ENCODE data around the gene PRKD2. TPM values are rescaled to one million over a fixed set of nuclear protein-coding genes. Genes with fewer than 3 reads are reported as not detected.
"Not testable (repeated sequence)": the region's sequence is repeated elsewhere in the genome, so short reads cannot be mapped to it uniquely, and the experiment has no call there.

The PRKD2 gene
- total RNA-seq = 10 to 100 TPM; 82.3 to 100.0 TPM

DNA sequence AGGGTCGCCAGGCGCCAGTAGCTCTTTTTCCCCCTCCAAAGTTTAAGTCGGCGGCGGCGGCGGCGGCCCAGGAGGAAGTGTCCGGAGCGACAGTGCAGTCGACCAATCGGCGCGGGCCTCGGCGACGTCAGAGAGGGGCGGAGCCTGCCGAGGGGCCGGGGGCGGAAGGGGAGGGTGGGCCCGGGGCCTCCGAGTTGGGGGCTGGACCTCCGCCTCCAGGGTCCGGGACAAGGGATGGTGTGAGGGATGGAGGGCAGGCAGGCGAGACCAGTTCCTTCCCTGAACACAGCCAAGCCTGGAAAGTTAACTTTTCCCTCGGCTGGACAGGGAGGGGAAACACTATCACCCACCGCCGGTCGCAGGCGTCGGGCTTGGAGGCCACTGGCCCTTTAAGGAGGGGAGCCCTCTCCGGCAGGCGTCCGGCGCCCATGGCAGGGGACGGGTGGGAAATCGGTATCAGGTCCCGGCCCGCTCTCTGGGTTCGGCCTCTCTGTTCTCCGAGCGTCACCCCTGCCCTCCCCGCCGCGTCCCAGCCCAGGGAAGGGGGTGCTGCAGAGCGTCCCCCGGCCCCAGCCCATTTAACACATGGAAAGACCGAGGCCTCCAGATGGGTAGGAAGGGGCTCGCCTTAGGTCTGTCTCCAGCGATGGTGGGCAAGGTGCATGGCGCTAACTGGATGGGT, at the start of gene PRKD2:
PRKD2 (minus strand) TSS at position 81 of the 682 bp plus-strand sequence. CDS start 744 bp downstream, outside the sequence.
- H3K9me3 Mint-ChIP-seq = no peaks in the 10 kb centered on the region
- peak; percentile 92 for DNase-seq (ENCODE audit: low spot score)
- peak within 1 kb of the TSS; percentile 89 to 98 for H3K27ac Mint-ChIP-seq
- peaks cover 49 to 55% of the 10 kb centered on the region in 2 donors for H3K4me1 Mint-ChIP-seq (ENCODE audit: low read depth in 2 of 2)
- peak within 1 kb of the TSS; percentile 95 for H3K4me3 Mint-ChIP-seq
- H3K36me3 Mint-ChIP-seq = no peaks in the 10 kb centered on the region
- ATAC-seq = peak; percentile 81 to 90
- no peaks in the 10 kb centered on the region for H3K27me3 Mint-ChIP-seq

DNA sequence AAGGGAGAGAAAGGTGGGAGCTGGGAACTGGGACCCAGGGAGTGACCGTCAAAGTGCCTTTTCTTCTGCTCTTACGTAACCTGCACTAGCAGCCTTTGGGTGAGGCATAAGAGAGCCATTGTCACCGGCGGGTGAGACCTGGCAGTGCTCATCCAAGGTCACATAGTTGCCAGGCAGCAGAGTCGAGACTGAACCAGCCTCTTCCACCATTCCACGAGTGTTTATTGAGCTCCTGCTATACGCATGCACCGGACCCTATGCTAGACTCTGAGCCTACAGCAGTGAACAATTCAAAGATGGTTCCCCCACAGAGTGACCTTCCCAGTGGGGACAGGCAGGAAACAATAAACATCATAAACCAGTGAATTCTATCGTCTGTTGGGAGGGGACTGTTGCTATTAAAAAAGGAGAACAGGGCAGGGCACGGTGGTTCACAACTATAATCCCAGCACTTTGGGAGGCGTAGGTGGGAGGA, 47.9 kb upstream of the PRKD2 start:
- Mint-ChIP-seq H3K27me3 (no peaks in the 10 kb centered on the region), H3K4me1 (ENCODE audit: low read depth in 2 of 2) (peaks cover 4 to 6% of the 10 kb centered on the region in 2 donors), H3K27ac (no peak overlapping the region), H3K36me3 (no peaks in the 10 kb centered on the region), H3K4me3 (no peak overlapping the region), H3K9me3 (no peaks in the 10 kb centered on the region)
- no peak for DNase-seq (ENCODE audit: low spot score)
- ATAC-seq = no peak

DNA sequence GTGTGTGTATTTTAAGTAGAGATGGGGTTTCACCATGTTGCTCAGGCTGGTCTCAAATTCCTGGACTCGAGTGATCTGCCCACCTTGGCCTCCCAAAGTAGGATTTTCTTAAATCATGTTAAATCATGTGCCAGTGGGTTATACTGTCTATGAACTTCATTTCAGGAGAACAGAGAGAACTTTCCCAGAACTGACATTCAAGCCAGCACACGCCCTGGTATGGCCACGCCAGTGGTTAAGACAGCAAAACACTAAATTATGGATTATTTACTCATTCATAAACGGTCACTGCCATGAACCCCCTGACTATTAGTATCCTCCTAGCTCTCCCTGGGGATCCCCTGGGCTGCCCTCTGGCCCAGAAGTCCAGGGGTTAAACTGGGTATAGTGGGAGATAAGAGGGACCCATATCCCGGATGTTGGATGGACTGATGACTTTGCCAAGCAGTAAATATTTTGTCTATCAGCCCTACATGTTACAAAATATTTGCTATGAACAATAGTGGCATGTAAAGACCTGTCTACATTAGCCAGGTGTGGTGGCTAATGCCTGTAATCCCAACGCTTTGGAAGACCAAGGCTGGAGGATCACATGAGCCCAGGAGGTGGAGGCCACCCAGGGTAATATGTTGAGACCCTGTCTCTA, 45.5 kb upstream of the PRKD2 start:
- no peaks in the 10 kb centered on the region for H3K27me3 Mint-ChIP-seq

DNA sequence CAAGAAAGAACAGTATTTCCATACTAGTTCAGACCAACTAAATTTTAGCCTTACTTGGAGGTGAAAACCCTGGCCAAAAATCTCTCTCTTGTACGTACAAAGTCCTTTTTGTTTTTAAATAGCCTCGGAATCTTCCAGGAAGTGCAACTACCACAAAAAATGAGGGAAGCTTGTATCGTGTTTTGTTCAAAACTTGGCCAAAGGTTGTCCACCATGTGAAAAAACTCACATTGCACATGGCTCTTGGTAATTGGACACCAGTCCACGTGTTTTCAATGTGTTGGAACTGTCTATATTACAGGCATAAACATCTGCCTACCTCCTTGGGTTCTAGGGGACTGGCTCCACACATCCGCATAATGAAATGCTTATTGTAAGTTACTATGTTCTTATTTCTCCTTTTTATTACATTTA, 44.5 kb upstream of the PRKD2 start:
- Mint-ChIP-seq H3K27ac (no peak overlapping the region), H3K4me3 (no peak overlapping the region), H3K27me3 (no peaks in the 10 kb centered on the region), H3K36me3 (no peaks in the 10 kb centered on the region), H3K9me3 (no peaks in the 10 kb centered on the region), H3K4me1 (ENCODE audit: low read depth in 2 of 2) (peaks cover under 1 to 8% of the 10 kb centered on the region in 2 donors)
- ATAC-seq = no peak
- DNase-seq (ENCODE audit: low spot score) = no peak

More for the DNA sequence above, 45.5 kb upstream of the PRKD2 start:
- no peak for DNase-seq (ENCODE audit: low spot score)
- H3K27ac Mint-ChIP-seq = no peak overlapping the region
- ATAC-seq = no peak
- no peaks in the 10 kb centered on the region for H3K36me3 Mint-ChIP-seq
- H3K4me1 Mint-ChIP-seq (ENCODE audit: low read depth in 2 of 2) = peaks cover 6 to 7% of the 10 kb centered on the region in 2 donors
- H3K9me3 Mint-ChIP-seq = no peaks in the 10 kb centered on the region
- H3K4me3 Mint-ChIP-seq = no peak overlapping the region

DNA sequence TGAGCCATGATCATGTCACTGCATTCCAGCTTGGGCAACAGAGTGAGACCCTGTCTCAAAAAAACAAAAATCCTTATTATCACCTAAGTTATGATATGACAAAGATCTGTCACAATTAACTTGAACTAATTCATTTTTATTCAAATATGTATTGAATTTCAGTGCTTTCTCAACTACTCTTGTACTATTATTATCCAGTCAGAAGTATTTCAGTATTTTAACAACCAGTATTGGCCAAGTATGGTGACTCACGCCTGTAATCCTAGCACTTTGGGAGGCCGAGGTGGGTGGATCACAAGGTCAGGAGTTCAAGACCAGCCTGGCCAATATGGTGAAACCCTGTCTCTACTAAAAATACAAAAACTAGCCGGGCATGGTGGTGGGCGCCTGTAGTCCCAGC, 44.0 kb upstream of the PRKD2 start:
- peaks cover 0 to 10% of the 10 kb centered on the region in 2 donors for H3K4me1 Mint-ChIP-seq (ENCODE audit: low read depth in 2 of 2)
- H3K9me3 Mint-ChIP-seq; H3K36me3 Mint-ChIP-seq; DNase-seq (ENCODE audit: low spot score); ATAC-seq; H3K4me3 Mint-ChIP-seq; H3K27ac Mint-ChIP-seq; H3K27me3 Mint-ChIP-seq: not testable (repeated sequence)

DNA sequence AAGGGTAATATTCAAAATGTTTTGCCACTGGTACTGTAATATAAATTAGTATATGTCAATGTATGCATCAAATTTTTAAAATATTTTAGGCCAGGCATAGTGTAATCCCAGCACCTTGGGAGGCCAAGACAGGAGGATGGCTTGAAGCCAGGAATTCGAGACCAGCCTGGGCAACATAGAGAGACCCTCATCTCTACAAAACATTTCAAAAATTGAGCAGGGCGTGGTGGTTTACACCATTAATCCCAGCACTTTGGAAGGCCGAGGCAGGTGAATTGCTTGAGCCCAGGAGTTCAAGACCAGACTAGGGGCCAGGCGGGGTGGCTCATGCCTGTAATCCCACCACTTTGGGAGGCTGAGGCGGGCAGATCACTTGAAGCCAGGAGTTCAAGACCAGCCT, 43.4 kb upstream of the PRKD2 start:
- ATAC-seq = no peak
- Mint-ChIP-seq H3K27ac (no peak overlapping the region), H3K4me1 (ENCODE audit: low read depth in 2 of 2) (peaks cover 0 to 10% of the 10 kb centered on the region in 2 donors), H3K9me3 (no peaks in the 10 kb centered on the region), H3K27me3 (no peaks in the 10 kb centered on the region), H3K4me3 (no peak overlapping the region), H3K36me3 (no peaks in the 10 kb centered on the region)
- peak; percentile 8 for DNase-seq (ENCODE audit: low spot score)

DNA sequence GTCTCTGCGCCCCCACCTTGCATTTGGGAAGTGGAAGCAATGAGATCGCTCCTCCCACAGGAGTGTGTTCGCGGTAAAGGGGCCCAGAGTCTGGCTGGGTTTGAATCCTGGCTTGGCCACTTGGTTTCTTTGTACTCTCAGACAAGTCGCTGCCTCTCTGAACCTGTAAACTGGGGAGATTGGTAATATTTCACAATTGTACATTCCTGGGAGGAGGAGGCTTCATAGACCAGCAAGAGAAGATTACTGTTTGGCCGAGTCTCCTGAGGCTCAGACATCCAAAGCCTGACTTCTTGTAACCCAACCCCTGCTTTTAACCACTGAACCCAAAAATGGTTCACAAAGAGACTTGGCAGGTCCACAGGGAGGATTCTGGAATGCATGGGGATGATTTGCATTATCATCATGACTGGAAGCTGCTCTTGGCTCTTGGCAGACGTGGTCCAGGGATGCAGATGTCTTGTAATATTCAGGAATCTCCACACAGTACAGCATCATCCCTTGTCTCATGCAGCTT, 43.0 kb upstream of the PRKD2 start:
- ATAC-seq (no peak), DNase-seq (ENCODE audit: low spot score) (peak; percentile 16)
- no peaks in the 10 kb centered on the region for H3K9me3 Mint-ChIP-seq
- no peaks in the 10 kb centered on the region for H3K27me3 Mint-ChIP-seq
- H3K27ac Mint-ChIP-seq = no peak overlapping the region
- no peak overlapping the region for H3K4me3 Mint-ChIP-seq
- peaks cover 0 to 10% of the 10 kb centered on the region in 2 donors for H3K4me1 Mint-ChIP-seq (ENCODE audit: low read depth in 2 of 2)
- no peaks in the 10 kb centered on the region for H3K36me3 Mint-ChIP-seq

DNA sequence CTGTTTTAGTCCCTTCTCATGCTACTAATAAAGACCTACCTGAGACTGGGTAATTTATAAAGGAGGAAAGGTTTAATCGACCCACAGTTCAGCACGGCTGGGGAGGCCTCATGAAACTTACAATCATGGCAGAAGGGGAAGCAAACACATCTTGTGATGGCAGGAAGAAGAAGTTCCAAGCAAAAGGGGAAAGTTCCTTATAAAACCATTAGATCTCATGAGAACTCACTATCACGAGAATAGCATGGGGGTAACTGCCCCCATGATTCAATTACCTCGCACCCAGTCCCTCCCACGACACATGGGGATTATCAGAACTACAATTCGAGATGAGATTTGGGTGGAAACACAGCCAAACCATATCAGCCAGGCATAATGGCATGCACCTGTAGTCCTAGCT, 42.3 kb upstream of the PRKD2 start:
- no peak overlapping the region for H3K27ac Mint-ChIP-seq
- ATAC-seq (no peak), DNase-seq (ENCODE audit: low spot score) (peak; percentile 5)
- no peaks in the 10 kb centered on the region for H3K9me3 Mint-ChIP-seq
- peaks cover 0 to 10% of the 10 kb centered on the region in 2 donors for H3K4me1 Mint-ChIP-seq (ENCODE audit: low read depth in 2 of 2)
- no peaks in the 10 kb centered on the region for H3K27me3 Mint-ChIP-seq
- H3K4me3 Mint-ChIP-seq = no peak overlapping the region
- H3K36me3 Mint-ChIP-seq = no peaks in the 10 kb centered on the region

DNA sequence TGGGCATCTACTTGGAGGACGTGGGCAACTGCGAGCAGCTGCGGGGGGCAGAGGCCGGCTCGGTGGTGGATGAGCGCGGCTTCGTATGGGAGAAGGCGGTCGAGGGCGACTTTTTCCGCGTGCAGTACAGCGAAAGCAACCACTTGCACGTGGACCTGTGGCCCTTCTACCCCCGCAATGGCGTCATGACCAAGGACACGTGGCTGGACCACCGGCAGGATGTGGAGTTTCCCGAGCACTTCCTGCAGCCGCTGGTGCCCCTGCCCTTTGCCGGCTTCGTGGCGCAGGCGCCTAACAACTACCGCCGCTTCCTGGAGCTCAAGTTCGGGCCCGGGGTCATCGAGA, 39.6 kb upstream of the PRKD2 start:
- Mint-ChIP-seq H3K27ac (peak overlapping the region in 1 of 2 donors; percentile 45), H3K36me3 (no peaks in the 10 kb centered on the region), H3K9me3 (no peaks in the 10 kb centered on the region), H3K4me3 (no peak overlapping the region), H3K4me1 (ENCODE audit: low read depth in 2 of 2) (peaks cover 0 to 10% of the 10 kb centered on the region in 2 donors), H3K27me3 (no peaks in the 10 kb centered on the region)
- peak in 1 of 2 donors; percentile 54 for ATAC-seq
- peak; percentile 68 for DNase-seq (ENCODE audit: low spot score)

DNA sequence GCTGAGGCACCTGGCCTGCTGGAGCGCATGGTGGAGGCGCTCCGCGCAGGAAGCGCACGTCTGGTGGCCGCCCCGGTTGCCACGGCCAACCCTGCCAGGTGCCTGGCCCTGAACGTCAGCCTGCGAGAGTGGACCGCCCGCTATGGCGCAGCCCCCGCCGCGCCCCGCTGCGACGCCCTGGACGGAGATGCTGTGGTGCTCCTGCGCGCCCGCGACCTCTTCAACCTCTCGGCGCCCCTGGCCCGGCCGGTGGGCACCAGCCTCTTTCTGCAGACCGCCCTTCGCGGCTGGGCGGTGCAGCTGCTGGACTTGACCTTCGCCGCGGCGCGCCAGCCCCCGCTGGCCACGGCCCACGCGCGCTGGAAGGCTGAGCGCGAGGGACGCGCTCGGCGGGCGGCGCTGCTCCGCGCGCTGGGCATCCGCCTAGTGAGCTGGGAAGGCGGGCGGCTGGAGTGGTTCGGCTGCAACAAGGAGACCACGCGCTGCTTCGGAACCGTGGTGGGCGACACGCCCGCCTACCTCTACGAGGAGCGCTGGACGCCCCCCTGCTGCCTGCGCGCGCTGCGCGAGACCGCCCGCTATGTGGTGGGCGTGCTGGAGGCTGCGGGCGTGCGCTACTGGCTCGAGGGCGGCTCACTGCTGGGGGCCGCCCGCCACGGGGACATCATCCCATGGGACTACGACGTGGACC, 39.1 kb upstream of the PRKD2 start:
- H3K9me3 Mint-ChIP-seq = no peaks in the 10 kb centered on the region
- peaks cover 0 to 10% of the 10 kb centered on the region in 2 donors for H3K4me1 Mint-ChIP-seq (ENCODE audit: low read depth in 2 of 2)
- H3K4me3 Mint-ChIP-seq = no peak overlapping the region
- no peak for ATAC-seq
- H3K27ac Mint-ChIP-seq = no peak overlapping the region
- no peaks in the 10 kb centered on the region for H3K27me3 Mint-ChIP-seq
- H3K36me3 Mint-ChIP-seq = no peaks in the 10 kb centered on the region
- DNase-seq (ENCODE audit: low spot score) = peak; percentile 62

DNA sequence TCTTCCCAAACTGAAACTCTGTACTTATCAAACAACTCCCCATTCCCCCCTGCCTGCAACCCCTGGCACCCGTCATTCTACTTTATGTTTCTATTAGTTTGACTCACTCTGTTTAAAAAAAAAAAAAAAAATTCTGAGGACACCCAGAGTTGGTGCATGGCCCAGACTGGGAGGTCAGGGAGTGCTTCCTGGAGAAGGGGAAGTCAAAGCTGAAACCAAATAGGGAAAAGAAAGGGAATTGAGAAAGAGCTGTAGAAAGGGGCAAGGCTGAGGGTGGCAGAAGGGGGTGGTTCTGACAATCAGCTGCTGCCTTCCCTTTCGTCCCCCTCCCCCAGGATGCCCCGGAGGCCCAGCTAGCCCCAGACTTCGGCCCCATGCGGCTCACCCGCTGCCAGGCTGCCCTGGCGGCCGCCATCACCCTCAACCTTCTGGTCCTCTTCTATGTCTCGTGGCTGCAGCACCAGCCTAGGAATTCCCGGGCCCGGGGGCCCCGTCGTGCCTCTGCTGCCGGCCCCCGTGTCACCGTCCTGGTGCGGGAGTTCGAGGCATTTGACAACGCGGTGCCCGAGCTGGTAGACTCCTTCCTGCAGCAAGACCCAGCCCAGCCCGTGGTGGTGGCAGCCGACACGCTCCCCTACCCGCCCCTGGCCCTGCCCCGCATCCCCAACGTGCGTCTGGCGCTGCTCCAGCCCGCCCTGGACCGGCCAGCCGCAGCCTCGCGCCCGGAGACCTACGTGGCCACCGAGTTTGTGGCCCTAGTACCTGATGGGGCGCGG, 38.4 kb upstream of the PRKD2 start:
- Mint-ChIP-seq H3K4me3 (peak overlapping the region; percentile 25), H3K4me1 (ENCODE audit: low read depth in 2 of 2) (peaks cover 0 to 10% of the 10 kb centered on the region in 2 donors), H3K27me3 (no peaks in the 10 kb centered on the region), H3K36me3 (no peaks in the 10 kb centered on the region), H3K9me3 (no peaks in the 10 kb centered on the region), H3K27ac (no peak overlapping the region)
- DNase-seq (ENCODE audit: low spot score) (no peak), ATAC-seq (no peak)

DNA sequence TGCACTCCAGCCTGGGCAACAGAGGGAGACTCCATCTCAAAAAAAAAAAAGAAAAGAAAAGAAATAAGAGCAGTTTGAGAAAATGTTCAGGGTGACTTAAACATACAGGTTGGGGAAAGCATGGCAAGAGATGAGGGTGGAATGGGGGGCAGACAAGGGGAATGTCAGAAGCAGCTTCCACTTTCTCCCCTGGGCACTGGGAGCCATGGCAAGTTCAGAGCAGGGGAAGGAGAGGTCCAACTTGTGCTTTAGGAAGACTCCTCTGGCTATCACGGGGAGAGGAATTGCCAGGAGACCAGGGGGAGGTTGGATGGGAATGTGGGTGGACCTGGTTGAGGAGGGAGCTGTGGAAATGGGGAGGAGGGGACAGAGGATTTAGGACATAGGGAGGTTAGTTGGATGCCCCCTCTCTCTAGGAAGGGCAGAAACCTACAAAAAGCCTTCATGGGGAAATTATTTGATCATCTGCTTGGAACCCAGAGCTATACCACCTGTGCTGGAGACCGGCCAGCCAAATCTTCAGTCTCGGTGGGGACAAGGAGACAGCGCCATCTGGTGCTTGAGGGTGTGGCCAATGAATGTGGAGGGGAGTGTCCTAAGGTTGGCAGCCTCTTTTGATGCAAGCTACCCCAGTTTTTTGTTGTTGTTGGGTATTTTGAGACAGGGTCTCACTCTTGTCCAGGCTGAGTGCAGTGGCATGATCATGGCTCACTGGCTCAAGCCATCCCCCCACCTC, 36.7 kb upstream of the PRKD2 start:
- no peak overlapping the region for H3K4me3 Mint-ChIP-seq
- no peaks in the 10 kb centered on the region for H3K27me3 Mint-ChIP-seq
- H3K9me3 Mint-ChIP-seq = no peaks in the 10 kb centered on the region
- peak; percentile 61 for DNase-seq (ENCODE audit: low spot score)
- peak; percentile 70 to 76 for ATAC-seq
- H3K36me3 Mint-ChIP-seq = no peaks in the 10 kb centered on the region
- no peak overlapping the region for H3K27ac Mint-ChIP-seq
- H3K4me1 Mint-ChIP-seq (ENCODE audit: low read depth in 2 of 2) = peaks cover 3 to 12% of the 10 kb centered on the region in 2 donors

Data from natural killer cell treated with Interleukin-12 subunit alpha and Interleukin-12 subunit beta and Interleukin-15 and Interleukin-18, amount 100 ng/mL, for 72 hours (primary cell).